Uterus (tissue), 2 donors: ENCODE results near the gene IL13.

Experiments
- CTCF ChIP-seq, 4 experiments: fragments of 200-600 bp in 2 of 4; fragments of 450-650 bp in 2 of 4; sonication (generic) in 2 of 4; IDR thresholded peaks; one replicate each; pipeline ENCODE4 v1.5.1; 2016 to 2019; ENCODE audit warnings: antibody characterized with exemption in 4 of 4, mild to moderate bottlenecking in 2 of 4, moderate library complexity in 1 of 4
- POLR2A ChIP-seq, 2 donors: fragments of 450-650 bp; IDR thresholded peaks; one replicate each; pipeline ENCODE4 v1.6.1; 2016; ENCODE audit warnings: antibody characterized with exemption in 2 of 2, mild to moderate bottlenecking in 1 of 2, moderate library complexity in 1 of 2

DNA sequence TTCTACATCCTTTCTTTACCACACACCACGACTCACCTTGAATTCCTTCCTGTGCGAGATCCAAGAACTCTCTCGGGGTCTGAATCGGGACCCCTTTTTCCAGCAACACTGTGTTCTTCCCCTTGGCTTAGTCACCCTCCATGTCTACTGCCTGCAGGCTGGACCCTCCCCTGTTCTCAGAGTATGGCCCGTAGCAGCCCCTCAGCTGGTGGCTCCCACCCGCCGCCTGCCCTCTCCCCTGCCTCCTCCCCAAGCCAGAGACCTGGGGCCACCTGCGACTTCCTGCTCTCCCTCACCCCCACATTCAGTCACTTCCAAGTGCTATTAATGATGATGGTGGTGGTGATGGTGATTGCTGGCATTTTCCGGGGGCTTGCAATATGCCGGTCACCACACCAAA, 9.3 kb downstream of the IL13 start:
- TF ChIP-seq CTCF (IDR thresholded peaks at IDR 0.05), result no peak
- no peak for TF ChIP-seq POLR2A (IDR thresholded peaks at IDR 0.05)
